GM12891 (cell line): ENCODE data around the gene CCSER1.

Source experiments
- POLR2A ChIP-seq: IDR thresholded peaks from 2 replicates; pipeline ENCODE4 v1.6.1; 2011; ENCODE audit warnings: low read depth, low read length, control low read depth
- POLR2AphosphoS5 ChIP-seq: IDR thresholded peaks from 2 replicates; pipeline ENCODE4 v1.6.1; 2011; ENCODE audit warnings: low read depth, low read length, control low read depth
- POU2F2 ChIP-seq: IDR thresholded peaks from 2 replicates; pipeline ENCODE4 v1.6.1; 2011; ENCODE audit warnings: low read depth, mild to moderate bottlenecking, control low read depth, low read length, moderate library complexity
- SPI1 ChIP-seq: IDR thresholded peaks from 2 replicates; pipeline ENCODE4 v1.6.1; 2011; ENCODE audit warnings: low read depth, low read length, control low read depth
- TAF1 ChIP-seq: IDR thresholded peaks from 2 replicates; pipeline ENCODE4 v1.6.1; 2011; ENCODE audit warnings: low read depth, low read length, control low read depth

DNA sequence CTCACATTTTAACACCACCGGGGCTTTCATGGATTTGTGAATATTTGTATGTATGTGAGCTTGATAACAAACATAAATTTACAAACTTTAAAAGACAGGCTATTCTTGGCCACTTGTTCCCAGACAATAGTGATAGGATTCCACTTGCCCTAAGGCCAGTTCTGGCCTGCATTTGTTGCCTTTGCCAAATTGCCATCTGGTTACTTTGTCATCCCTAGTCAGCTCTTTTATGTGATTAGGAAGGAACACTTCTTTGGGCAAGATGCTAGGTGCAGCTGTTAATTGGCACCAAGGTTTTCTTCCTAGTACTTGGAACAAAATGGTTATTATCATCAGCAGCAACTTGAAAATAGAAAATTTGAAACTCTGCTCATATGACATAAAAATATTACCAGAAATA lies 63.3 kb downstream of the CCSER1 start:
- no peak for TF ChIP-seq SPI1
- TF ChIP-seq POLR2A: no peak
- no peak for TF ChIP-seq TAF1
- no peak for TF ChIP-seq POLR2AphosphoS5
- TF ChIP-seq POU2F2: no peak
